LoVo (cell line): ENCODE measurements around the gene PIGT.

Experiments
- DNase-seq: peaks from one replicate; pipeline ENCODE4 v3.0.0-alpha.2; 2016; ENCODE audit warnings: low spot score

Gene PIGT

DNA sequence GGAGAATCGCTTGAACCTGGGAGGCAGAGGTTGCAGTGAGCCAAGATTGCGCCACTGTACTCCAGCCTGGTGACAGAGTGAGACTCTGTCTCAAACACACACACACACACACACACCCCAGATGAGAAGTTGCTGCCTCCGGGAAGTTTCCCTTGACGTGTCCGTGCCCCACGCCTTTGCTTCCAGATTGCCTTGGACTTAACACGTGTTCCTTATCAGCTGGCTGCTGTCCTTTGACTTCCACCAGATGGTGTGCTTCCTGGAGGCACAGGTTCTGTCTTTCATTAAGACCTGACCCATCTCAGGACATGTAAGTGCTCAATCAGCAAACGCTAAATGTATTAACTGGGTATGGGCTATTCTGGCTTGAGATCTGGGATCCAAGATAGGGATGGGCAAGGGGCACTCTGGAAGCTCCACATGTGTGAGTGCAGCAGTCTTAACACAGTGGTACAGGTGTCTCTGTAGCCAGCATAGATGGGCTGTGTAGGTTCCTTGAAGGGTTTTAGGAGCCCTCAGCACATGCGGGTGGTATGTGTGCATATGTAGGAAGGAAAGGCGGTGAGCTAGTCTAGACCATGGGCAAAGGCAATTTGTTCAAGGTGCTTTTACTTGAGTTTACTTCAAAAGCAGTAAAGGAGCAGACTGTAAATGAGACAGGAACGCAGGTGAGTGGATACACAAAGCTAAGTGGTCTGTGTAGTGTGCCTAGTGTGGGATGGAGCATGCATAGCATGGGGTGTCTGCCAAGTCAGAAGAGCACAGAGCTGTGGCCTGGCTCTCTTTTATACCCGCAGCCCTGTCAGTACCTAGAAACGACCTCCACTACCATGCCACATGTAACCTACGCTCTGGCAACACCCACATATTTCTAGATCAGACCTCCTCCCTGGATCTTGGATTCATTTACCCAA lies 11.6 kb downstream of the PIGT start:
- no peak for DNase-seq

- DNase-seq = no peak
Observed at GRCh38 chr20:45429618-45430017, 13.7 kb downstream of the PIGT start.

DNA sequence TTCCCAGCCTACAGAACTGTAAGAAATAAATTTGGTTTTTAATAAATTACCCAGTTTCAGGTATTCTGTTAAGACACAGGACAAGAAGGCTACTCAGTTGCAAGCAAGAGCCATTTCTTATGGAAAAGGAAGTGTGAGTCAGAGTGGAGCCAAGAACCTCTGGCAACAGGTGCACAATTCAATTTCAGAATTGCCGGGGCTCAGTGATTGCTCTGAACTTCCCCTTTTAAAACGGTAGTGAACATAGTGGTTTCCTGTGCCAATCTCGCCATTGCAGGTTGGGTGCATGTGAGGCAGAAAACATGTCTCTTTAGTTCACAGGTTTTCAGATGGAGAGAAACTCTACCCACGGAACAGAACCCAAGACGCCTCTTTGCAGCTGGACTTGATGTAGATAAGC lies 16.4 kb downstream of the PIGT start:
- DNase-seq = no peak

DNA sequence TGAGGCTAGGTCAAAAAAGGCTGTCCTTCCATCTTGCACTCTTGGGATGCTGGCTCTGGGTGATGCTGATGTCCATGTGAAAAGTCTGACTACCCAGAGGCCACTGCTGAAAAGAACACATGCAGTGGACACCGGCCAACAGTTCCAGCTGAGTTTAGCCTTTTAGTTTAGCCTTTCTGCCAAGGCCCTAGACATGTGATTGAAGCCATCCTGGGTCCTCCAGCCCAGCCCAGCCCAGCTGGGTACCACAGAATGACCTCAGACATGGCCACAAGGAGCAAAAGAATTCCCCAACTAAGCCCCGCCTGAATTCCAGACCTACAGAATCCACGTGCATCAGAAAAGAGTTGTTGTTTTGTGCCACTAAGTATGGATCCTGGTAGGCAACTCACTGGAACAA lies 17.4 kb downstream of the PIGT start:
- no peak for DNase-seq

GRCh38 chr20:45433976-45434375 lies 18.0 kb downstream of the PIGT start:
- DNase-seq = no peak

DNA sequence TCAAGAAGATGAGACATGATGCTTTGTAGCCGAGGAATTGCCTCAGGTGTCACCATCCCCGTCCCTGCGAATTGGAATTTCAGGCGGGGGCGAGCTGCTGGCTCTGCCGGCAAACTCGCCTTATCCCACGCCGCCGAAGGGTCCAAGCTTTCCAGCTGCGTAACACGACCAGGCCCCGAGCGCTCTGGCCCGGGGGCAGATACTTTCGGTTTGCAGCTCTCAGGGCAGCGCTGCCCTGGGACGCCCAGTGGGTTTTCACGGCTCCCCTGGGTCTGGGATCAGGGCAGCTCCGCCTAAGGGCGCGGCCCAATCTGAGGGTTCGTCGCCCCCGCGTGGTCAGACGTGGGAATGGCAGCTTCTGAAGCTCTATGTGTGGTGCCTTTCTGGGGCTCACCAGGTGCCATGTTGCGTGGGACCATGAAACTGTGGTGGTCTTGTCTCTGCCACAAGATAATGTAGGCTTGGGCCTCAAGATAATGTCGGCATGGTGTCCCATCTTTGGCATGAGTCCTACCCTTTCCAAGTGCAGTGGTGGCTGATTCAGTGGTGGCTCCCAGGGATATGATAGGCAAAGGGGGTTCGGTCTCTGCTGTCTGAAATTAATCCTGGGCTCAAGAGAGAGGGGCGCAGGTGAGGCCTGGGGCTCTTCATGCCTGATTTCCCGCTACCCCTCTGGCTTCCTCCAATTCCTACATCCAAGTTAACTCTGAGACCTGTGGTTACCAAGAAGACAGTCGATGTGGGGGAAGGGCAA lies 21.0 kb downstream of the PIGT start:
- peak; percentile 86 for DNase-seq

DNA sequence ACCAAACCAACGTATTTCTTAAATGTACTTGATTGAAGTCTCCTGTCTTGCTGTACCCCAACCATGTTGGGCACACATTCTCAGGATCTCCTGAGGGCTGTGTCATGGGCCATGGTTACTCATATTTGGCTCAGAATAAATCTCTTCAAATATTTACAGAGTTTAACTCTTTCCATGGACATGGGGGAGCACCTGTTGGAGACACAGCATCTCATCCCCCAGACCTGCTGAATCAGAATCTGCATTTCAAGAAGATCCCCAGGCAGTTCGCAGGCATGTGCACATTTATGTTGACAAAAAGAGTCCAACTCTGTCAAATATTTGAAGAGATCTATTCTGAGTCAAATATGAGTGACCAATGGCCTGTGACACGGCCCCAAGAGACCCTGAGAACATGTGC lies 24.5 kb downstream of the PIGT start:
- no peak for DNase-seq

DNA sequence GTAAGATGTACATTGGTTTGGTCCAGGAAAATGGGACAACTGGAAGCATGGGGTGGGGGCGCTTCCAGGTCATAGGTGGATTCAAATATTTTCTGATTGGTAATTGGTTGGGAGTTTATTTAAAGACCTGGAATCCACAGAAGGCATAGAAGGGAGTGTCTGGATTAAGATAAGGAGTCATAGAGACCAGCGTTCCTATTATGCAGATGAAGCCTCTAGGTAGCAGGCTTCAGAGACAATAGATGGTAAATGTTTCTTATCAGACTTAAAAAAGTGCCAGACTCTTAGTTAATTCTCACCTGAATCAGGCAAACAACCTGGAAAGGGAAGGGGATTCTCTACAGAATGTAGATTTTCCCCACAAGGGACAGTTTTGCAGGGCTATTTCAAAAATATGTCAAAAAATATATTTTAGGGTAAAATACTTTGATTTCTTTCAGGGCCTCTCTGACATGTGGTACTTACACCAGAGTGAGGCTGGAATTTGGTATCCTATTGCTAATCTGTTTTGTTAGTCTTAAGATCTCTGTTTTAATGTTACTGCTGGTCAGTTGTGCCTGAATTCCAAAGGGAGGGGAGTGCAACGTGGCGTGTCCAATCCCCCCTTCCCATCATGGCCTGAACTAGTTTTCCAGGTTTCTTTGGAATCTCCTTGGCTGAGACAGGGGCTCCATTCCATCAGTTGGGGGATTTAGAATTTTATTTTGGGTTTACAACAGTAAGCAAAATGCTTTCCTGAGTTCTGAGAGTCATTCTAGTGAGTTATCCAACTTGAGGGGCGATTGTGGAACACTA lies 25.1 kb downstream of the PIGT start:
- DNase-seq = no peak

- no peak for DNase-seq
Observed at GRCh38 chr20:45441746-45442145, 25.8 kb downstream of the PIGT start.

DNA sequence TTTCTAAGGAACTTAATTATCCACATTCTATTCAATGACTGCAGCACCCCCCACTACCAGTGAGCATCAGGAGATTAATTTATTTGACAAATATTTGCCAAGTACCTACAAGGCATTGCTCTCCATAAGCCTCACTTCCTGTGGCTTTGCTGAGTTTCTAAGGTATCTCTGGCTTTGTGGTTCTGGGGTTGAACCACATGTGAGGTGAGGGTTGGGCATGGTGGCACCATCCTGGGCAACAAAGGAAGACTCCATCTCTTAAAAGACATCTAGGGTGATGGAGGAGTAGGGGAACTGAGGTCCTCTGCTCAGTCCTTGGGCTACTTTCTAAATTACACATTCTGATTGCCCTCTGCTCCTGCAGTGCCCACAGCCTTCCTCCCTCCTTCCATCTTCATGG lies 28.1 kb downstream of the PIGT start:
- no peak for DNase-seq

- DNase-seq = peak; percentile 19
Observed at GRCh38 chr20:45445805-45446562, 30.0 kb downstream of the PIGT start.

DNA sequence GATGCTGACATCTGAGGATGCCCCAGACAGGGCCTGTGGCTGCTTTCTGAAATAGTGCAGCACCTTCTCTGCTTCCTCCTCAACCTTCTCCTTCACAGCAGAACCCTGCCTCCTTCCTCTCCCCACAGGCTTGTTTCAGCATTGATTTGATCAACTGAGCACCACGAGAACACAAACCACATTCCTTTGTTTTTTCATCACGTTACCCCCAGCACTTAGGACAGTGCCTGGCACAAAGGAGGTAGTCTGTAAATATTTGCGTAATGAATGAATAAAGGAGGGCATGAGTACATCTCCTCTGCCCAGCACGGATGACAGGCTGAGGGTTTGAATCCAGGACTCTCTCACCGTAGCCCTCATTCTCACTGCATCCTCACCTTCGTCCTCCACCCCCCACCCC lies 32.3 kb downstream of the PIGT start:
- DNase-seq = no peak

GRCh38 chr20:45449528-45449927 lies 33.6 kb downstream of the PIGT start:
- DNase-seq = no peak

- DNase-seq = peak; percentile 16
Observed at GRCh38 chr20:45450097-45450818, 34.3 kb downstream of the PIGT start.

GRCh38 chr20:45452238-45452637 lies 36.3 kb downstream of the PIGT start:
- DNase-seq = no peak

DNA sequence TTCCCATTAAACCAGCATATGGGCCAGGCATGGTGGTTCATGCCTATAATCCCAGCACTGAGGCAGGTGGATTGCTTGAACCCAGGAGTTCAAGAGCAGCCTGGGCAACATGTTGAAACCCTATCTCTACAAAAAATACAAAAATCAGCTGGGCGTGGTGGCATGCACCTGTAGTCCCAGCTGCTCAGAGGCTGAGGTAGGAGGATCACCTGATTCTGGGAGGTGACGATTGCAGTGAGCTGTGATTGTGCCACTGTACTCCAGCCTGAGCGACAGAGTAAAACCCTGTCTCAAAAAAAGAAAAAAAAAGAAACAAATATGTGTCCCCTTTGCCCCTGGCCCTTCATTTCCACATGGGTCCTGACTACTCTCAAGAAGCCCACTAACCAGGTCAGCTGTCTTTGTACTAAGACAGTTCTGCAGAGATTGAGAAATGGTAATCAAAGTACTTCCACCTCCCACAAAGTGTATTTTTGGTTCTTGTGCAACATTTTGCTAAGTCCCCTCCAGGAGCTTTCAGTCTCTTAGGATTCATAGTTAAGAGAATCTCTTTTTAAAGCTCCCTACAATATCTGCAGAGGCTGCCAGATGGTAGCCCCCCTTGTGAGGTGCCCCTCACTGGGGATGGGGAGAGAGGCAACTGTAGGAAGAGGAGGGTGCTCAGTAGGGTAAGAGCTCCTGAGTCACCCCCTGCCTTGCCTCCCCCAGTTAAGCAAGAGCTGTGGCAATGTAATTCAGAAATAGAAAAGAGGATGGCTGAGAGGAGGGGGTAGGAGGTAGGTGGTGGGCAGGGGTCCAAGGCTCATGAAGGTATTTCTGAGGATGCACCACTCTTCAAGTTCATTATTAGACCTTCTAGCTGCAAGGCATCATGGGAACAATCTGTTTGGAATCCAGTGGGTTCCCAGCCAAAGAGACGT lies 37.1 kb downstream of the PIGT start:
- no peak for DNase-seq

- DNase-seq = no peak
Observed at GRCh38 chr20:45456632-45457031, 40.7 kb downstream of the PIGT start.

- DNase-seq = no peak
Observed at GRCh38 chr20:45459606-45460005, 43.7 kb downstream of the PIGT start.

DNA sequence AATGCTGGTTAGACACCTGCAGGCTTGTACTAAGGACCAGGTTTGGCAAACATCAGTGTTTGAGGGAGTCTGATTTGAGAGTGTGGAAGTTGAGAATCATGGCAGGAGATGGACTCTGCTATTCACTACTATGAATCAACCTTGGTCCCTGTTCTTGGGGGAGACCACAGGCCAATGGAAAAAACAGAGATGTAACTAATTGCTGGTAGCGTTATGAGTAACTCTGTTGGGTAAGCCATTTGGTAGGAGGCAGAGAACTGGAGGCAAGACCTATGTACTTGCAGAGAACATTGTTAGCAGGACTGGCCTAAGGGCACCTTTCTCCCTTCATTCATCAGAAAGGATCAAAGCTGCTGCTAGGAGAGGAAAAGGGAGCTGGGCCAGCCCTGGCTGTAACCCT lies 45.3 kb downstream of the PIGT start:
- no peak for DNase-seq
